H1 (cell line): Measurements from ENCODE around the gene RBM5. TPM values are rescaled to one million over a fixed set of nuclear protein-coding genes. Genes with fewer than 3 reads are reported as not detected.

Experiments
- CHD2 ChIP-seq: IDR thresholded peaks from 2 replicates; pipeline ENCODE4 v1.6.1; 2012; ENCODE audit warnings: low read length, improper control_type of control experiment
- GABPA ChIP-seq: IDR thresholded peaks from 2 replicates; pipeline ENCODE4 v1.6.1; 2011; ENCODE audit warnings: mild to moderate bottlenecking, low read length, moderate library complexity, borderline replicate concordance; ENCODE audit not compliant: insufficient read depth
- GTF2F1 ChIP-seq: IDR thresholded peaks from 2 replicates; pipeline ENCODE4 v1.6.1; 2012; ENCODE audit warnings: low read depth, low read length, improper control_type of control experiment, borderline replicate concordance
- KDM1A ChIP-seq: fragments of 200-600, 300-600 bp; sonication (generic); IDR thresholded peaks from 2 replicates; pipeline ENCODE4 v1.7.1; 2016; ENCODE audit warnings: mild to moderate bottlenecking, low read length, borderline replicate concordance
- TAF1 ChIP-seq: IDR thresholded peaks from 2 replicates; pipeline ENCODE4 v1.6.1; 2011; ENCODE audit warnings: mild to moderate bottlenecking, low read depth, low read length
- polyA plus RNA-seq, 7 experiments: library from polyadenylated mRNA; depleted of rRNA in 3 of 7; stranded (reverse) in 5 of 7; unstranded in 2 of 7; fragments of >200 nt in 5 of 7; fragments of 200-250 nt in 2 of 7; gene quantifications; 1 replicate in 5 of 7; 2 replicates in 1 of 7; 4 replicates in 1 of 7; pipeline versions ENCODE4 v1.2.1 to v1.2.3, GENCODE V29; 2011 to 2013; ENCODE audit warnings: missing spikeins in 2 of 7, mixed read lengths in 2 of 7
- total RNA-seq: library from RNA; stranded (reverse); fragmentation: NEBNext Ultra II Directional; extraction: Animal tissue kit (Norgen Biotek cat#: 25700); gene quantifications from 2 replicates; pipeline ENCODE4 v1.2.1, GENCODE V29; 2021
- TF ChIP-seq, protein P1 (sequence below): IDR thresholded peaks from 2 replicates; pipeline ENCODE4 v1.6.1; 2011; ENCODE audit warnings: low read depth, mild to moderate bottlenecking, low read length; ENCODE audit not compliant: insufficient read depth

Gene RBM5
- total and polyA plus RNA-seq, 2 of the 8 experiments (the other 6 are each of a cell fraction or from before 2014, with no cell fraction given), result 82.7 to 144 TPM

DNA sequence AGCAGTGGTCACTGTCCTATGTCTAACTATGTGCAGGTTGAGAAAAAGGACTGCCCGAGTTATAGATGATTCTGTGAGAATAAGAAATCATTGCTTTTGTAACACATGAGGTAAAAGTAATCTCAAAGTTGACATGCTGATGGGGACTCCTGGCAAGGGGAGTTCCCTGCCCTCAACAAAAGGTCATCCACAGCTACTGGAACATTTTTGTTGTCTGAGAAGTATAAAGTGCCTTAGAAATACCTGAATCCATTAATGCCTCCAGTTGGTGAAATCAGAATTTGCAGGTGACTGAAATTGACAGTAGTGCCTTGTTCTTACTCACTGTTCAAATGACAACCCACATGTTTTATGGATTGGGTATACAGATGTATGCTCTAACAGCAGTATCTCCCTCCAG, 43.7 kb upstream of the RBM5 start (continued):
- TF ChIP-seq, protein P1, sequence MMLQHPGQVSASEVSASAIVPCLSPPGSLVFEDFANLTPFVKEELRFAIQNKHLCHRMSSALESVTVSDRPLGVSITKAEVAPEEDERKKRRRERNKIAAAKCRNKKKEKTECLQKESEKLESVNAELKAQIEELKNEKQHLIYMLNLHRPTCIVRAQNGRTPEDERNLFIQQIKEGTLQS, result no peak
- TF ChIP-seq TAF1 (no peak), GTF2F1 (no peak), GABPA (no peak), CHD2 (no peak), KDM1A (no peak)
